Measurements from ENCODE around the gene EML1.

DNA sequence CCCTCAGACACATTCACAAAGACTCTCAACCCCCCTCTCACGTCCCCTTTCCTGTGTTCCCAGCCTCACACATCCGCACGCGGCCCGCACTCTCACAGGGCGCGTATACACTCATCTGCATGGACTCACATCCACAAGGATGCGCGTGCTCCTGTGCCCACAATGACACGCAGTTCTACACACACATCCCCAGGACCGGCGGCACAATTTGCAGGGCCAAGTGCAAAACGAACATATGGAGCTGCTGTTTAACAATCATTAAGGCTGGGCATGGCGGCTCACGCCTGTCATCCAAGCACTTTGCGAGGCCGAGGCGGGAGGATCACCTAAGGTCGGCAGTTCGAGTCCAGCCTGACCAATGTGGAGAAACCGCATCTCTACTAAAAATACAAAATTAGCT lies 36.4 kb upstream of the EML1 start:
- TF ChIP-seq, protein P1, sequence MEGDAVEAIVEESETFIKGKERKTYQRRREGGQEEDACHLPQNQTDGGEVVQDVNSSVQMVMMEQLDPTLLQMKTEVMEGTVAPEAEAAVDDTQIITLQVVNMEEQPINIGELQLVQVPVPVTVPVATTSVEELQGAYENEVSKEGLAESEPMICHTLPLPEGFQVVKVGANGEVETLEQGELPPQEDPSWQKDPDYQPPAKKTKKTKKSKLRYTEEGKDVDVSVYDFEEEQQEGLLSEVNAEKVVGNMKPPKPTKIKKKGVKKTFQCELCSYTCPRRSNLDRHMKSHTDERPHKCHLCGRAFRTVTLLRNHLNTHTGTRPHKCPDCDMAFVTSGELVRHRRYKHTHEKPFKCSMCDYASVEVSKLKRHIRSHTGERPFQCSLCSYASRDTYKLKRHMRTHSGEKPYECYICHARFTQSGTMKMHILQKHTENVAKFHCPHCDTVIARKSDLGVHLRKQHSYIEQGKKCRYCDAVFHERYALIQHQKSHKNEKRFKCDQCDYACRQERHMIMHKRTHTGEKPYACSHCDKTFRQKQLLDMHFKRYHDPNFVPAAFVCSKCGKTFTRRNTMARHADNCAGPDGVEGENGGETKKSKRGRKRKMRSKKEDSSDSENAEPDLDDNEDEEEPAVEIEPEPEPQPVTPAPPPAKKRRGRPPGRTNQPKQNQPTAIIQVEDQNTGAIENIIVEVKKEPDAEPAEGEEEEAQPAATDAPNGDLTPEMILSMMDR (IDR thresholded peaks at IDR 0.05), result no peak
- TF ChIP-seq POLR2A (IDR thresholded peaks at IDR 0.05), result no peak
